Measurements from ENCODE around the gene GPR132. TPM values are rescaled to one million over a fixed set of nuclear protein-coding genes. Genes with fewer than 3 reads are reported as not detected.

The GPR132 gene
- total and polyA plus RNA-seq, 4 donors, result 2.3 to 19.5 (median 5.7) TPM

GRCh38 chr14:105071942-105072341 lies 6.7 kb upstream of the GPR132 start:
- Histone ChIP-seq H3K4me3 (no peak overlapping the region), H3K27ac (ENCODE audit: low read depth in 1 of 2, low read length in 1 of 2) (no peak overlapping the region), H3K27me3 (ENCODE audit: control insufficient read depth in 3 of 3, insufficient read depth in 3 of 3, low read length in 2 of 3) (no peaks in the 10 kb centered on the region), H3K9ac (ENCODE audit: insufficient read depth in 1 of 2, low read length in 2 of 2) (no peak overlapping the region), H3K36me3 (ENCODE audit: control insufficient read depth in 4 of 4, insufficient read depth in 4 of 4, low read length in 4 of 4) (no peaks in the 10 kb centered on the region), H3K9me3 (ENCODE audit: control insufficient read depth in 4 of 4, insufficient read depth in 3 of 4, low read length in 3 of 4) (no peaks in the 10 kb centered on the region), H3K4me1 (ENCODE audit: control insufficient read depth in 5 of 5, insufficient read depth in 5 of 5, low read length in 5 of 5) (peaks cover 0 to 18% (median 0%) of the 10 kb centered on the region in 5 donors)
- TF ChIP-seq CTCF (IDR thresholded peaks at IDR 0.05; ENCODE audit: control extremely low read depth, extremely low read depth), result no peak
- ATAC-seq (ENCODE audit: insufficient read depth, low FRiP score) (no peak), DNase-seq (no peak)
- 92 to 95% methylated on average over 25 of the region's 25 CpGs for WGBS, 2 donors

- DNase-seq, result no peak
- no peak for TF ChIP-seq CTCF (IDR thresholded peaks at IDR 0.05; ENCODE audit: control extremely low read depth, extremely low read depth)
- ATAC-seq (ENCODE audit: insufficient read depth, low FRiP score), result no peak
- WGBS, 2 donors, result 92 to 98% methylated on average over 15 of the region's 15 CpGs
- Histone ChIP-seq H3K9me3 (ENCODE audit: control insufficient read depth in 4 of 4, insufficient read depth in 3 of 4, low read length in 3 of 4) (no peaks in the 10 kb centered on the region), H3K27me3 (ENCODE audit: control insufficient read depth in 3 of 3, insufficient read depth in 3 of 3, low read length in 2 of 3) (no peaks in the 10 kb centered on the region), H3K9ac (ENCODE audit: insufficient read depth in 1 of 2, low read length in 2 of 2) (no peak overlapping the region), H3K4me1 (ENCODE audit: control insufficient read depth in 5 of 5, insufficient read depth in 5 of 5, low read length in 5 of 5) (peaks cover 0 to 12% (median 0%) of the 10 kb centered on the region in 5 donors), H3K4me3 (no peak overlapping the region), H3K27ac (ENCODE audit: low read depth in 1 of 2, low read length in 1 of 2) (no peak overlapping the region), H3K36me3 (ENCODE audit: control insufficient read depth in 4 of 4, insufficient read depth in 4 of 4, low read length in 4 of 4) (no peaks in the 10 kb centered on the region)
Measured at GRCh38 chr14:105071326-105071725, 6.1 kb upstream of the GPR132 start.

- Histone ChIP-seq H3K4me1 (ENCODE audit: control insufficient read depth in 5 of 5, insufficient read depth in 5 of 5, low read length in 5 of 5) (peaks cover 0 to 6% (median under 1%) of the 10 kb centered on the region in 5 donors), H3K4me3 (no peak overlapping the region), H3K9ac (ENCODE audit: insufficient read depth in 1 of 2, low read length in 2 of 2) (no peak overlapping the region), H3K36me3 (ENCODE audit: control insufficient read depth in 4 of 4, insufficient read depth in 4 of 4, low read length in 4 of 4) (no peaks in the 10 kb centered on the region), H3K27me3 (ENCODE audit: control insufficient read depth in 3 of 3, insufficient read depth in 3 of 3, low read length in 2 of 3) (no peaks in the 10 kb centered on the region), H3K27ac (ENCODE audit: low read depth in 1 of 2, low read length in 1 of 2) (no peak overlapping the region), H3K9me3 (ENCODE audit: control insufficient read depth in 4 of 4, insufficient read depth in 3 of 4, low read length in 3 of 4) (no peaks in the 10 kb centered on the region)
- ATAC-seq (ENCODE audit: insufficient read depth, low FRiP score) (no peak), DNase-seq (no peak)
- WGBS, 2 donors, result 71% methylated on average over 7 of the region's 7 CpGs
- no peak for TF ChIP-seq CTCF (IDR thresholded peaks at IDR 0.05; ENCODE audit: control extremely low read depth, extremely low read depth)
Measured at GRCh38 chr14:105070760-105071137, 5.5 kb upstream of the GPR132 start.

Data from lung (tissue), 12 donors.